Ecto neural progenitor cell (in vitro differentiated cells): ENCODE results near the gene MIEF1.
A peak's percentile ranks its signal among the peaks of the same experiment; 100 is the strongest.

ENCODE experiments used
- DNase-seq: peaks from one replicate; pipeline ENCODE4 v3.0.0-alpha.2; 2018; ENCODE audit warnings: low spot score

Gene MIEF1

GRCh38 chr22:39470451-39471291 lies 31.4 kb upstream of the MIEF1 start:
- DNase-seq = no peak

GRCh38 chr22:39471381-39472141 lies 30.5 kb upstream of the MIEF1 start:
- no peak for DNase-seq

DNA sequence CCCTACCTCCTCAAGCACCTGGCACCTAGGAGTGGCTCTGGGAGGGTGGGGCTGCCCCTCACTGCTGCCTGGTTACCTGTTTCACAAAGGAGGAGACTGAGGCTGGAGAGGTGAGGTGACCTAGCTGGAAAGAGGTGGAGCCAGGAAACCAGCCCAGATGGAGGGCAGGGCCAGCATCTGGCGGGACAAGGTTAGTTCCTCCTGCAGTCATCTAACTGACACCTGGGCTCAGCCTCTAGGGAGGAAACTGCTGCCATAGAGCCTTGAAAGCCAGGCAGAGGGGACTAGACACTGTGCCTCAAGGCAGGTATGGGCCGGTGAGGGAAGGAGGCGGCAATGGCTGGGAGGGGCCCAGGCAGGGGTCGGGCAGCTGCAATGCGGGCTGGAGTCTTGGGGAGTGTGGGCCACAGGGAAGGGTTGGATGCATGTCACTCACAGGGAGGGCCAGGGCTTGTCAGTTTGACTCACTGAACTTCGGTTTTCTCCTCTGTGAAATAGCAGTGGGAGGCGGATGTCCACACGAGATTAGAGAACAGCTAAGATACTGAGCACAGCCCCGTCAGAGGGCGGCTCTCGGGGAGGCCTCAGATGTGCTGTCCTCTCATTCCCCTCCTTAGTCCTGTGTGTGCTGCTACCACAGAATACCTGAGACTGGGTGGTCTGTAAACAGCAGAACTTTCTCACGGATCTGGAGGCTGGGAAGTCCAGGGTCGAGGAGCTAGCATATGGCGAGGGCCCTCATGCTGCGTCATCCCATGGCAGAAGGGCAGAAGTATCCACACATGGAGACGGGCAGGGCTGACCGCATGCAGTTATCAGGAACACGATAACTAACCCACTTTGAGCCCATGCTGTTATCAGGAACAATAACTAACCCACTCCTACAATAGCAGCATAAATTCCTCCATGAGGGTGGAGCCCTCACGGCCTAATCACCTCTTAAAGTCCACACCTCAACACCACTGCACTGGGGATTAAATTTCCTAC lies 29.2 kb upstream of the MIEF1 start:
- DNase-seq = no peak

DNA sequence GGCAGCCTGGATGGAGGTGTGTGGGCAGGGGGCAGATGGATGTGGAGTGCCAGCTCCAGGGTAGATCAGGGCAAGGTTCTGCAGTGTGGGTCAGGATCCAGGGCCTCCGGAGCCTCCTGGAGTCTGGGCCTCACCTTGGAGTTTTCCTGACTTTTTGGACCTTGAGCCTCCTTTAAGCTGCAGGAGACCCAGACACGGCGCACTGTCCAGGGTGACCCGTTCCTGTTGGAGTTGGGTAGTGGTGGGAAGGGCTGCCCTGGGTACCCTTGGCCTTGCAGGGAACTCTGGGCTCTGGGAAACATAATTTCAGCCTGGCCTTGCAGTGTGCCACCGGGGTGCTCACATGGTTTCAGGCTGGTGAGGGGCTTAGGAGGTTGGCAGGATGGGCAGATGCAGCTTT lies 28.2 kb upstream of the MIEF1 start:
- DNase-seq = no peak

DNA sequence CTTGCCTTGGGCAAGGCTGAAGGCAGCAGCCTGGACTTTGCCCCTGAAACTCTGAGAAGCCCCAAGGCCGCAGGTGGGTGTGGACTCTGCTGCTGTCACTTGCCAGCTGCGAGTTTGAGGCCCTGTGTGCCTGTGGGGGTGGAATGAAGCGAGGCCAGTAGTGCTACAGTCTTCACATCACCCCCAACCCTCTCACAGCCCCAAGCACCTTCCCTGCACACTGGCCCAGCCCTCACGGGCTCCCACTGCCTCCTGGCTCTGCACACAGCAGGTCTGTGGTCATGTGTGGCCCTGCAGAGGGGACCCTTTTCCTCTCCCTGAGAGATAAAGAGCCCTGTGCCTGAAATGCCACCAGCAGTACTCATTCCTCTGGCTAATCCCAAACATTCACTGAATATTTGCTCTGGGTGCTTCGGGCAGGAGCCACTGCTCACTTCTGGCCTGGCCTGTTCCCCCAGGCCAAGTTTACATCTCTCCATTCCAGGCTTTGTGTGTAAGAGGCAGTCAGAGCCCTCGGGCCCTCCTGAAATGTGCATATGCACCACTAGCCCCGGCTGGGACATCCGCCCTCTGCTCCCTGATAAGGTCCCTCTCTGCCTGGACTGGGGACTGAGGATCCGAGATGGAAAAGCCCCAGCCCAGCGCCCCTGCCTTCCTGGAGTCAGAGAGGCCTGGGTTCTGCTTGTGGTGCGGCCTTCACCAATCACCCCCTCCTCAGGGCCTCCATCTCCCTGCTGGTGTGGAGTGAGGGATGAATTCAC lies 27.6 kb upstream of the MIEF1 start:
- peak; percentile 63 for DNase-seq

DNA sequence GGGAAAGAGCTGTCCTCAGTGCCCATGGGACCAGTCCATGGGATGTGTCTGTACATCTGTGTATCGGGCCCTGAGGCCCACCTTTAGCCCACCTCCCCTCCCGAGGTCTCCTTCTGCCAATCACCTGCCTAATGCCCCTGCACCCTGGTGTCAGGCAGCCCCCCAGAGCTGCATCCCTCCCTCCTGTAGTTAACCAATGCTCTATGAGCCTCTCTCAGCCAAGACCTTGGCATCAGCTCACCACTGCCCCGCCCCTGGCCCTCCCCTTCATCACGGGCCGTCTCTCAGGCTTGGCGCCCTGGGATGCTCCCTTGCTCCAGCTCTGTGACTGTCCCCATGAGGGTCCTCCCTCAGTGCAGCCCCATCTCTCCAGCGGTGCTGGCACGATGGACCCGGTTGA lies 26.8 kb upstream of the MIEF1 start:
- no peak for DNase-seq

DNA sequence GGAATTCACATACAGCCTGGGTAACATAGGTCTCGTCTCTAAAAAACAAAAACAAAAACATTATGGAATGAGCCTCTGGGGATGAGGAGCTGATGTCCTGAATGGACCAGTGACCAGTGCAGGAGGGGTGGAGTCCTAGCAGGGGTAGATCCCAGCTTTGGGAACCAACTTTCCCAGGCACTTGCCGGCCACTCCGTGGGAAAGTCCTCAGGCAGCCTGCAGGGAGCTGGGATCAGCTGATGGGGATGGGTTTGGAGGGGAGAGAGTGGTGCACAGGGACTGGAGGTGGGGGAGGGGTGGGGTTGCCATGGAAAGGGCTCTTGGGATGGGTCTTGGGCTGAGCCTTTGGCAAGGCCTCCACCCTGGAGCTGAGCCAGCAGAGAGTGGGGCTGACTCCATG lies 26.2 kb upstream of the MIEF1 start:
- DNase-seq = peak; percentile 64

DNA sequence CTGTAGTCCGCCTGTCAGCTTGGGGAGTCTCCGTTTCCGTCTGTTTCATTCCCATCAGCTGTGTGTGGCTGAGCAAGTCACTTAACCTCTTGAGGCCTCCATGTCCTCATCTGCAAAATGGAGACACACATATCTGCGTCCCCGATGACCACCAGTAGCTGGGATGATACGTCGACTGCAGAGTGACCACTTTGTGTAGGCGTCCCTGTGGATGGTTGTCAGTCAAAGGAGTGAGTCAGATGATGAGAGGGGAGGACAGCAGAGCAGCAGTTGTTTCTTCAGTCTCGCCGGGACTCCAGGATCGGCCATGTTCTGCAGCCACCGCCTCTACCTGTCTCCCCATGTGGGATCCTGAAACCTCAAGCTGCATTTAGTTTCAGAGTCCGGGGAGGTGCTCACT lies 25.4 kb upstream of the MIEF1 start:
- DNase-seq = no peak

GRCh38 chr22:39477542-39477941 lies 24.5 kb upstream of the MIEF1 start:
- DNase-seq = no peak

DNA sequence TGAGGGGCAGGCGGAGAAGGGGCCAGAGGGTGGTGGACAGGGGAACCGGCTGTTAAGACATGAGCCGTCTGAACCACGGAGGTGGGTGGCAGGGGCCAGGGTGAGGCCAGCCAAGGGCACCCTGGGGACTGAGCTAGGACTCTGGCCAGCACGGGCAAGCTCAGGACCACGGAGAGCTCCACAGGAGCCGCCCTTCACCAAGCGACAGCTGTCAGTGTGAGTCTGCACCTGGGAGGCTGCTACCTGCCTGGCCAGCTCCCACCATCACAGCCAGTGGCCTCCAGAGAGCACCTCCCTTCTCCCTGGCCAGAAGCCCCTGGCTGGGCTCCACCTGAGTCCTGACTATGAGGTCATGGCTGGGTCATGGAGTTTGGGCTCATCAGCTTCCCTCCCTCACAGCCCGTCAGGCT lies 23.6 kb upstream of the MIEF1 start:
- DNase-seq = no peak

DNA sequence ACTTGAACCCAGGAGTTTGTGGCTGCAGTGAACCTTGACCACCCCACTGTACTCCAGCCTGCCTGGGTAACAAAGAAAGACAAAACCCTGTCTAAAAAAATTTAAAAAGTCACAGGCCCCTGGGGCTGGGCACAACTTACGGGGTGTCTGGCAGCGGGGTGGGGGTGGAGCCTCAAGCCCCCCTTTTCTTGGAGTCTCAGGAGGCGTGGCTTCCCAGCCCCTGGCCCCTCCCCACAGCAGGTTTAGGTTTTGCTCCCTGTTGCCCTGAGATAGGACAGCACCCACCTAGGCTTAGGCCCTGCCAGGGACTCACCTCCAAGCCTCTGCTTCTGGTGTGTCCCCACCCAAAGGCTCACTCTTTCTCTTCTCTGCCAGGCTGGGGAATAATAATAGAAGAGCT lies 22.8 kb upstream of the MIEF1 start:
- no peak for DNase-seq

DNA sequence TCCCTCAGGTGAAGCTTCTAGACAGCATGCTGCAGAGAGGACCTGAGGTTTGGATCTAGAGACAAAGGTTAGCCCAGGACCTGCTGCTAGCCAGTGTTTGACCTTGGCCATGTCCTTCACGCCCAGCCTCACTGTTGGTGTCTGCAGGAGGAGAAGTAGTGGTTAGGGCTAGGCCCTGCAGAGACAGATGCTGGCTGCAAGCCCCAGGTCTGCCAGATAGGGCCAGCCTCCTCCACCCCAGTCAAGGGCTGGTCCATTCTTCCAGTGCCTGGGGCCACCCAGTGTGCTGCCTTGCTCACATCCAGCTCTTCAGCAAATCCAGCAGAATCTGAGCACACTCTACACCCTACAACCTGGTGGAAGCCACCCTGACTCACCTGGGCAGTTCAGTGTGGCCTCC lies 21.5 kb upstream of the MIEF1 start:
- DNase-seq = no peak

DNA sequence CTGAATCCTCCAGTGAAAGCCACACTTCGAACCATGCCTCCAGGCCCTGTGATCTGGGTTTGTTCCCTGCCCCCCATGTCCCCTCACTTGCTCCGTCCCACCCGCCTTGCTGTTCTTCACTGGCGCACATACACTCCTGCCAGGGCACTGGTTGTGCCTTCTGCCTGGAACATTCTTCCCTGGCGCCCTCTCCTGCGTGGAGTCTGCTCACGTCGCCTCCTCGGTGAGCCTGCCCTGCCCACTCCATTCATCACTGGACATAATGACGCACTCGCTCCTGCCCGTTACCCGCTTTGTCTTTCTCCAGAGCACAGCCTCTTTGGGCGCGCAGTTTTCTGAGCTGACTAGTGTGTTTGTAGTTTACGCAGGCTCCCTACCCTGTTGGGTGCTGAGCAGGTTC lies 21.0 kb upstream of the MIEF1 start:
- DNase-seq = no peak

GRCh38 chr22:39481595-39481994 lies 20.5 kb upstream of the MIEF1 start:
- no peak for DNase-seq

DNA sequence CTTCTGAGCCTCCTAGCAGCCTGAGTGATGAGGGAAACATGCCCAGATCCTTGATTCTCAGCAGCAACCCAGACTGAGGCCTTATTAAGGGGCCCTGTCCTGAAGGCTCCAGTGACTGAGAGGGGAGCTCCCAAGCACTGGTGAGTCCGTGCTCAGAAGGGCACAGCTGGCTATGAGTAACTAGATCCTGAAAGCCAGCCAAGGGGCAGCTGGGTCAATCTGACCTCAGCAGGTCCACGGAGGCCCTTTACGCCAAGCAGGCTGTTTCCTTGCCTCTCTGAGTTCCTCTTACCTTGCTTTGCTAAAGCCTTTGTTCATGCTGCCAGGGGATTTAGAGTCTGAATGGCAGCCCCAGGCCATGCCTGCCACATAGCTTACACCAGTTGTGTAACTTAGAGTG lies 19.3 kb upstream of the MIEF1 start:
- no peak for DNase-seq

GRCh38 chr22:39486951-39487825 lies 14.9 kb upstream of the MIEF1 start:
- no peak for DNase-seq

- no peak for DNase-seq
Measured at GRCh38 chr22:39487826-39488520, 14.1 kb upstream of the MIEF1 start.

DNA sequence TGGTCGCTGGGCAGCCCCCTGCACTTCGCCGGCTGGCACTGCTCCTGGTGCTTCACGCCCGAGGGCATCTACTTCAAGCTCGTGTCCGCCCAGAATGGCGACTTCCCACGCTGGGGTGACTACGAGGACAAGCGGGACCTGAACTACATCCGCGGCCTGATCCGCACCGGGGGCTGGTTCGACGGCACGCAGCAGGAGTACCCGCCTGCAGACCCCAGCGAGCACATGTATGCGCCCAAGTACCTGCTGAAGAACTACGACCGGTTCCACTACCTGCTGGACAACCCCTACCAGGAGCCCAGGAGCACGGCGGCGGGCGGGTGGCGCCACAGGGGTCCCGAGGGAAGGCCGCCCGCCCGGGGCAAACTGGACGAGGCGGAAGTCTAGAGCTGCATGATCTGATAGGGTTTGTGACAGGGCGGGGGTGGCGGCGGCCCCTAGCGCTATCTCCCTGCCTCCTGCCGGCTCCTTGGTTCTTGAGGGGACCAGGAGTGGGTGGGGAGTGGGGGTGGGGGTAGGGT lies 13.5 kb upstream of the MIEF1 start:
- DNase-seq = no peak
